AG04450 (cell line): Measurements from ENCODE around the gene BRI3BP. TPM values are rescaled to one million over a fixed set of nuclear protein-coding genes. Genes with fewer than 3 reads are reported as not detected.
"Not testable (repeated sequence)": the region's sequence is repeated elsewhere in the genome, so short reads cannot be mapped to it uniquely, and the experiment has no call there.

Experiments
- CTCF ChIA-PET: fragments of 300-600, 350-600 bp; formaldehyde crosslinking; extraction: SDS; loops from one replicate; lab custom pipeline; 2022; ENCODE audit warnings: antibody characterized with exemption, inconsistent platforms; lab: Charles Lee
- POLR2A ChIA-PET: fragments of 350-600 bp; formaldehyde crosslinking; extraction: SDS; loops from one replicate; lab custom pipeline; 2021; ENCODE audit warnings: antibody characterized with exemption, inconsistent platforms; lab: Yijun Ruan, JAX
- DNase-seq: peaks from one replicate; pipeline ENCODE4 v3.0.0-alpha.2; 2011; ENCODE audit warnings: low read depth, low spot score
- H3K27ac ChIP-seq: one replicate; pipeline ENCODE4 v1.5.1; 2012; ENCODE audit warnings: low read depth, low read length, control low read depth
- H3K27me3 ChIP-seq: one replicate; pipeline ENCODE4 v1.6.0; 2012; ENCODE audit warnings: low read length; ENCODE audit not compliant: control insufficient read depth, insufficient read depth
- H3K4me3 ChIP-seq: 2 replicates; pipeline ENCODE4 v1.5.1; 2011; ENCODE audit warnings: mild to moderate bottlenecking, low read depth, low read length, control low read depth
- H3K9me3 ChIP-seq: 2 replicates; pipeline ENCODE4 v1.5.1; 2012; ENCODE audit warnings: low read length; ENCODE audit not compliant: control insufficient read depth, insufficient read depth
- polyA plus RNA-seq: library from polyadenylated mRNA; depleted of rRNA; stranded (reverse); fragments of >200 nt; gene quantifications from 2 replicates; pipeline ENCODE4 v1.2.3, GENCODE V29; 2011
- TF ChIP-seq, protein P1 (sequence below): IDR thresholded peaks from 2 replicates; pipeline ENCODE4 v1.5.1; 2011; ENCODE audit warnings: low read depth, low read length, control low read depth, inconsistent platforms

The BRI3BP gene
- polyA plus RNA-seq, 1 experiment, result 2.9 TPM

DNA sequence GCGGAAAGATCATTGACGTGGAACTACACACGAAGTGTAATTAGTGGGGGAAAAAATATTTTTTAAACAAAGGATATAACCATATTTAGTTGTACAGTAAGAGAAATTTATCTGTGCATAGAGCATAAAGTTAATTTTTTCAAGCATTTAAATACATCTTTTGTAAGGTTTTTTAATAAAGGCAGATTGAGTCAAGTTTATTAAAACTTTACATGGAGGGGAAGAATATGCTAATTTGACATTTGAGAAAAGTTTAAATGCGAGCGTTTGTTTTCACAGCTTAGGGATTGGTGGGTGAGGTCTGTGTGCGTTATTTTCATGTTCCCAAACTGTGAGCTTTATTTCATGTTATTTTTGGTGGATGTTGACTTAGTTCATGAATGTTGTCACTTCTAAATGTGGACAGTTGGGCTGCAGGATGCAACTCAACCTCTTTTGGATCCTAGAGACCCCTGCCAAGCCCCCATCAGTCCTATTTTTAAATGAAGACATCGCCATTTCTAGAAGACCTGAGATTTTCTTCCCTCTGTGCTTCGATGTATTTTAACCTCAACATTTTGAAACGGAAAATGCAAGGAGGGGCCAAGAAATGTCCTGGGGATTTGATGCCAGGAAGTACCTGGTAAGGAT, 32.3 kb downstream of the BRI3BP start:
- POLR2A ChIA-PET, result no interaction called here
- no peak overlapping the region for H3K4me3 ChIP-seq
- TF ChIP-seq, protein P1, sequence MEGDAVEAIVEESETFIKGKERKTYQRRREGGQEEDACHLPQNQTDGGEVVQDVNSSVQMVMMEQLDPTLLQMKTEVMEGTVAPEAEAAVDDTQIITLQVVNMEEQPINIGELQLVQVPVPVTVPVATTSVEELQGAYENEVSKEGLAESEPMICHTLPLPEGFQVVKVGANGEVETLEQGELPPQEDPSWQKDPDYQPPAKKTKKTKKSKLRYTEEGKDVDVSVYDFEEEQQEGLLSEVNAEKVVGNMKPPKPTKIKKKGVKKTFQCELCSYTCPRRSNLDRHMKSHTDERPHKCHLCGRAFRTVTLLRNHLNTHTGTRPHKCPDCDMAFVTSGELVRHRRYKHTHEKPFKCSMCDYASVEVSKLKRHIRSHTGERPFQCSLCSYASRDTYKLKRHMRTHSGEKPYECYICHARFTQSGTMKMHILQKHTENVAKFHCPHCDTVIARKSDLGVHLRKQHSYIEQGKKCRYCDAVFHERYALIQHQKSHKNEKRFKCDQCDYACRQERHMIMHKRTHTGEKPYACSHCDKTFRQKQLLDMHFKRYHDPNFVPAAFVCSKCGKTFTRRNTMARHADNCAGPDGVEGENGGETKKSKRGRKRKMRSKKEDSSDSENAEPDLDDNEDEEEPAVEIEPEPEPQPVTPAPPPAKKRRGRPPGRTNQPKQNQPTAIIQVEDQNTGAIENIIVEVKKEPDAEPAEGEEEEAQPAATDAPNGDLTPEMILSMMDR, result no peak
- CTCF ChIA-PET, result no interaction called here
- no peaks in the 10 kb centered on the region for H3K27me3 ChIP-seq
- no peak for DNase-seq
- no peak overlapping the region for H3K27ac ChIP-seq
- no peaks in the 10 kb centered on the region; the same call in 1 of the 2 replicates for H3K9me3 ChIP-seq

DNA sequence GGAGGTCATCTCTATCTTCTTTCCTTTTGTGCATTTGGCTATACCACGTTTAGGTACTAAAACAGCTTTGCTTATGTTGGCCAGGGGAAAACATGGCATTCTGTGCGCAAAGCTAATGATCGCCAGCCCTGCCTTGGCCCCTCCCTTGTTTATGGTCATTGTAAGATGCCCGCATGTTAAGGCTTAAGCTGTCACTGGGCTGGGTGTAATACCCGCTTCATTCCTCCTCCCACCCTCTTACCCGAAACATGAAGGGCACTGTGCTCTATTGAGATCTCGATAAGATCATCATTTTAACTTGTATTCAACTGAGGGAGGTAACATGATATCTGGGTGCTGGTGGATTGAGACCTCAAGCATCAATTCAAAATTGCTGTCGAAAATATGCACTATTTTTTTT, 34.7 kb downstream of the BRI3BP start:
- ChIA-PET CTCF (no interaction called here), POLR2A (no interaction called here)
- TF ChIP-seq, protein P1, result no peak
- DNase-seq, result no peak
- H3K9me3 ChIP-seq, result no peaks in the 10 kb centered on the region; the same call in 1 of the 2 replicates
- H3K4me3 ChIP-seq, result no peak overlapping the region
- H3K27ac ChIP-seq, result no peak overlapping the region
- no peaks in the 10 kb centered on the region for H3K27me3 ChIP-seq

DNA sequence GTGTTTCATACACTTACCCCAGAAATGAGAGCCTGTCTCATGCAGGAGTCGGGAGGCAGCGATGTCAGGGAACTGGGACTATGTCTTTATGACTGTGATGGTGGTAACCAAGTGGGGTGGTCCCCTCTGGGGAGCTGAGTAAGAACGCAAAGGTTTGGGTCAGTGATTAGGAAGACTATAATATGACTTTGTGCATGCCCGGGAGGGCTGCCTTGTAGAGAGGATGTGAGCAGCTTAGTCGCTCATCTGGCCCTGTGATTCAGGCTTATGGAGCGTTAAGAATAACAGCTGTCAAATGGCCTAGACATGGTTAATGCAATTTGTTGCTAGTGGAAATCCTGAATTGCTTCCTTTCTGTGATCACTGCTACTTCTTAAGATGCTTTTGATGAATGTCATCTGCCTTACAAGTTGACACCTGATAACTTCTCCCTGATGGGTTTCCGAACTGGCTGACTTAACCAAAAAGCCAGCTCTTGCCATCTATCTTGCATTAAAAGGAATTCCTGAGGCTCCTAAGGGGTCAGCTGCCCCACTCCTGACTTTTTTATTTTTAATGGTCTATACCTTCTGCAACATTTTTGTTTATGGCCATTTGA, 36.4 kb downstream of the BRI3BP start:
- Histone ChIP-seq H3K27me3 (no peaks in the 10 kb centered on the region), H3K4me3 (no peak overlapping the region), H3K9me3 (no peaks in the 10 kb centered on the region; the same call in 1 of the 2 replicates), H3K27ac (no peak overlapping the region)
- ChIA-PET POLR2A (no interaction called here), CTCF (no interaction called here)
- TF ChIP-seq, protein P1, result no peak
- no peak for DNase-seq

DNA sequence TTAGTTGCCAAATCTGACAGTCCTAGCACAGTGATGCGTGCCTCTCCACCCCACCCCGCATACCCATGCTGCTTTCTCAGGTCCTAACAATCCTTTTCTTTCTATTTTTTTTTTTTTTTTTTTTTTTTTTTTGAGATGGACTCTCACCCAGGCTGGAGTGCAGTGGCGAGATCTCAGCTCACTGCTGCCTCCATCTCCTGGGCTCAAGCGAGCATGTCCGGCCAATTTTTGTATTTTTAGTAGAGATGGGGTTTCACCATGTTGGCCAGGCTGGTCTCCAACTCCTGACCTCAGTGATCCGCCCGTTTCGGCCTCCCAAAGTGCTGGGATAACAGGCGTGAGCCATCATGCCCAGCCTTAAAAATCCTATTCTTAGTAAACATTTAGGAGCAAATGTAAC, 38.0 kb downstream of the BRI3BP start:
- H3K9me3 ChIP-seq, H3K27ac ChIP-seq, CTCF ChIA-PET, POLR2A ChIA-PET, H3K27me3 ChIP-seq, DNase-seq, H3K4me3 ChIP-seq: not testable (repeated sequence)

DNA sequence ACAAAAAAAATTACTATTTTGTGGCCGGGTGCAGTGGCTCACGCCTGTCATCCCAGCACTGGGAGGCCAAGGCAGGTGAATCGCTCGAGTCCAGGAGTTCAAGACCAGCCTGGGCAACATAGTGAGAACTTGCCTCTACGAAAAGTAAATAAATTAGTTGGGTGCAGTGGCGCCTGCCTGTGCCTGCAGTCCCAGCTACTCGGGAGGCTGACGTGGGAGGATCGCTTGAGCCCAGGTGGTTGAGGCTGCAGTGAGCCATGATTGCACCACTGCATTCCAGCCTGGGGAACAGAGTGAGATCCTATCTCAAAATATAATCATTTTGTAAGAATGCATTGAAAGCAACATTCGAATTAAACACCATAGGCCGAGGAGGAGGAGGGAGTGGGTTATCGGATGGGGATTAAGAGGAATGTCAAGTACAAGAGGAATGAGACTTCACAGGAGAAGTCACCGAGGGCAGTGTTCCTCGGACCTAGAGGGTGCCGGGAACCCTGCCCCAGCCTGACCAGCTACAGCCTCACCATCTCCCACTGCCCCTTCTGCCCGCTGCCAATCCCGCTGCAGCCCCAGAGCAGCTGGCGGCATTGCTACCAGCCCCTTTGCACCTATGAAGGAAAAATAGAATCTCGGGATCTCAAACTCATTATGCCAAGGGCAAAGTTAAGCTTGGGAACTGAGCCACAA, 39.2 kb downstream of the BRI3BP start:
- H3K4me3 ChIP-seq, result no peak overlapping the region
- ChIA-PET CTCF (no interaction called here), POLR2A (no interaction called here)
- H3K27ac ChIP-seq, result no peak overlapping the region
- DNase-seq, result no peak
- H3K27me3 ChIP-seq, result no peaks in the 10 kb centered on the region
- no peaks in the 10 kb centered on the region for H3K9me3 ChIP-seq
- TF ChIP-seq, protein P1, result no peak
